ENCODE results near the gene PTPRD.

The PTPRD gene

GRCh38 chr9:8677741-8678140 is 1935.1 kb downstream of the PTPRD start:
- no peak for TF ChIP-seq CTCF (IDR thresholded peaks at IDR 0.05; ENCODE audit: insufficient read depth, low read length, poor library complexity, severe bottlenecking)
- Histone ChIP-seq H3K36me3 (ENCODE audit: low read length) (no peaks in the 10 kb centered on the region), H3K79me2 (ENCODE audit: insufficient read depth, low read length) (no peaks in the 10 kb centered on the region), H3K4me3 (ENCODE audit: insufficient read depth, low read length, poor library complexity, severe bottlenecking) (no peak overlapping the region), H4K20me1 (ENCODE audit: low read depth, low read length) (no peaks in the 10 kb centered on the region), H3K9me3 (ENCODE audit: insufficient read depth, low read length) (no peaks in the 10 kb centered on the region), H3K27me3 (ENCODE audit: low read length) (no peaks in the 10 kb centered on the region), H3K4me2 (ENCODE audit: low read depth, low read length, poor library complexity, severe bottlenecking) (no peak overlapping the region), H3K27ac (ENCODE audit: low read depth, low read length) (no peak overlapping the region), H3F3A (ENCODE audit: insufficient read depth) (no peaks in the 10 kb centered on the region), H3K9ac (ENCODE audit: low read length) (no peak overlapping the region), H3K9me2 (replicated peaks; ENCODE audit: insufficient read depth, low read length) (no peaks in the 10 kb centered on the region), H2AFZ (ENCODE audit: low read depth, low read length, severe bottlenecking) (no peak overlapping the region)

GRCh38 chr9:8674536-8674935 is 1938.3 kb downstream of the PTPRD start:
- no peak overlapping the region for H3K4me3 ChIP-seq (ENCODE audit: insufficient read depth, low read length, poor library complexity, severe bottlenecking)
- no peaks in the 10 kb centered on the region for H4K20me1 ChIP-seq (ENCODE audit: low read depth, low read length)
- H3K9me2 ChIP-seq (replicated peaks; ENCODE audit: insufficient read depth, low read length), result no peaks in the 10 kb centered on the region
- H2AFZ ChIP-seq (ENCODE audit: low read depth, low read length, severe bottlenecking), result no peak overlapping the region
- no peaks in the 10 kb centered on the region for H3K9me3 ChIP-seq (ENCODE audit: insufficient read depth, low read length)
- no peak overlapping the region for H3K9ac ChIP-seq (ENCODE audit: low read length)
- no peaks in the 10 kb centered on the region for H3K27me3 ChIP-seq (ENCODE audit: low read length)
- no peaks in the 10 kb centered on the region for H3K79me2 ChIP-seq (ENCODE audit: insufficient read depth, low read length)
- TF ChIP-seq EZH2phosphoT487 (conservative IDR thresholded peaks at IDR 0.05; ENCODE audit: low read length), result no peak
- TF ChIP-seq CTCF (IDR thresholded peaks at IDR 0.05; ENCODE audit: insufficient read depth, low read length, poor library complexity, severe bottlenecking), result no peak
- no peaks in the 10 kb centered on the region for H3K36me3 ChIP-seq (ENCODE audit: low read length)
- no peak overlapping the region for H3K27ac ChIP-seq (ENCODE audit: low read depth, low read length)
- H3K4me2 ChIP-seq (ENCODE audit: low read depth, low read length, poor library complexity, severe bottlenecking), result no peak overlapping the region
- H3F3A ChIP-seq (ENCODE audit: insufficient read depth), result no peaks in the 10 kb centered on the region

- no peaks in the 10 kb centered on the region for H4K20me1 ChIP-seq (ENCODE audit: low read depth, low read length)
- H3K79me2 ChIP-seq (ENCODE audit: insufficient read depth, low read length), result no peaks in the 10 kb centered on the region
- H3K4me2 ChIP-seq (ENCODE audit: low read depth, low read length, poor library complexity, severe bottlenecking), result no peak overlapping the region
- no peaks in the 10 kb centered on the region for H3K9me2 ChIP-seq (replicated peaks; ENCODE audit: insufficient read depth, low read length)
- no peaks in the 10 kb centered on the region for H3K36me3 ChIP-seq (ENCODE audit: low read length)
- no peaks in the 10 kb centered on the region for H3K9me3 ChIP-seq (ENCODE audit: insufficient read depth, low read length)
- H2AFZ ChIP-seq (ENCODE audit: low read depth, low read length, severe bottlenecking), result no peak overlapping the region
- H3K9ac ChIP-seq (ENCODE audit: low read length), result no peak overlapping the region
- no peaks in the 10 kb centered on the region for H3K27me3 ChIP-seq (ENCODE audit: low read length)
- H3F3A ChIP-seq (ENCODE audit: insufficient read depth), result no peaks in the 10 kb centered on the region
- no peak overlapping the region for H3K27ac ChIP-seq (ENCODE audit: low read depth, low read length)
- H3K4me3 ChIP-seq (ENCODE audit: insufficient read depth, low read length, poor library complexity, severe bottlenecking), result no peak overlapping the region
- TF ChIP-seq CTCF (IDR thresholded peaks at IDR 0.05; ENCODE audit: insufficient read depth, low read length, poor library complexity, severe bottlenecking) (no peak), EZH2phosphoT487 (conservative IDR thresholded peaks at IDR 0.05; ENCODE audit: low read length) (no peak)
Measured at GRCh38 chr9:8673830-8674229, 1939.0 kb downstream of the PTPRD start.

- H3K27ac ChIP-seq (ENCODE audit: low read depth, low read length), result no peak overlapping the region
- no peak overlapping the region for H3K4me3 ChIP-seq (ENCODE audit: insufficient read depth, low read length, poor library complexity, severe bottlenecking)
- no peaks in the 10 kb centered on the region for H3K79me2 ChIP-seq (ENCODE audit: insufficient read depth, low read length)
- no peak overlapping the region for H3K9ac ChIP-seq (ENCODE audit: low read length)
- H3K9me2 ChIP-seq (replicated peaks; ENCODE audit: insufficient read depth, low read length), result no peaks in the 10 kb centered on the region
- no peaks in the 10 kb centered on the region for H3F3A ChIP-seq (ENCODE audit: insufficient read depth)
- no peaks in the 10 kb centered on the region for H3K36me3 ChIP-seq (ENCODE audit: low read length)
- no peaks in the 10 kb centered on the region for H4K20me1 ChIP-seq (ENCODE audit: low read depth, low read length)
- TF ChIP-seq EZH2phosphoT487 (conservative IDR thresholded peaks at IDR 0.05; ENCODE audit: low read length), result no peak
- TF ChIP-seq CTCF (IDR thresholded peaks at IDR 0.05; ENCODE audit: insufficient read depth, low read length, poor library complexity, severe bottlenecking), result no peak
- H2AFZ ChIP-seq (ENCODE audit: low read depth, low read length, severe bottlenecking), result no peak overlapping the region
- no peaks in the 10 kb centered on the region for H3K9me3 ChIP-seq (ENCODE audit: insufficient read depth, low read length)
- H3K4me2 ChIP-seq (ENCODE audit: low read depth, low read length, poor library complexity, severe bottlenecking), result no peak overlapping the region
- H3K27me3 ChIP-seq (ENCODE audit: low read length), result no peaks in the 10 kb centered on the region
Measured at GRCh38 chr9:8670751-8671150, 1942.1 kb downstream of the PTPRD start.
